Right renal pelvis (tissue), 4 donors: Measurements from ENCODE around the gene CNTN1. TPM values are rescaled to one million over a fixed set of nuclear protein-coding genes. Genes with fewer than 3 reads are reported as not detected.

ENCODE experiments used
- DNase-seq, 4 donors: peaks; one replicate each; pipeline ENCODE4 v3.0.0-alpha.2; 2013; ENCODE audit warnings: low read depth in 4 of 4, low spot score in 3 of 4, missing footprints in 1 of 4
- polyA plus RNA-seq, 4 donors: library from polyadenylated mRNA; unstranded; fragments of 120-200 nt; gene quantifications; one replicate each; pipeline ENCODE4 v1.2.1, GENCODE V29; 2013; ENCODE audit not compliant: insufficient read length in 4 of 4

Gene CNTN1
- 10 to 100 TPM; 44.6 to 64.4 (median 56.4) TPM for polyA plus RNA-seq

DNA sequence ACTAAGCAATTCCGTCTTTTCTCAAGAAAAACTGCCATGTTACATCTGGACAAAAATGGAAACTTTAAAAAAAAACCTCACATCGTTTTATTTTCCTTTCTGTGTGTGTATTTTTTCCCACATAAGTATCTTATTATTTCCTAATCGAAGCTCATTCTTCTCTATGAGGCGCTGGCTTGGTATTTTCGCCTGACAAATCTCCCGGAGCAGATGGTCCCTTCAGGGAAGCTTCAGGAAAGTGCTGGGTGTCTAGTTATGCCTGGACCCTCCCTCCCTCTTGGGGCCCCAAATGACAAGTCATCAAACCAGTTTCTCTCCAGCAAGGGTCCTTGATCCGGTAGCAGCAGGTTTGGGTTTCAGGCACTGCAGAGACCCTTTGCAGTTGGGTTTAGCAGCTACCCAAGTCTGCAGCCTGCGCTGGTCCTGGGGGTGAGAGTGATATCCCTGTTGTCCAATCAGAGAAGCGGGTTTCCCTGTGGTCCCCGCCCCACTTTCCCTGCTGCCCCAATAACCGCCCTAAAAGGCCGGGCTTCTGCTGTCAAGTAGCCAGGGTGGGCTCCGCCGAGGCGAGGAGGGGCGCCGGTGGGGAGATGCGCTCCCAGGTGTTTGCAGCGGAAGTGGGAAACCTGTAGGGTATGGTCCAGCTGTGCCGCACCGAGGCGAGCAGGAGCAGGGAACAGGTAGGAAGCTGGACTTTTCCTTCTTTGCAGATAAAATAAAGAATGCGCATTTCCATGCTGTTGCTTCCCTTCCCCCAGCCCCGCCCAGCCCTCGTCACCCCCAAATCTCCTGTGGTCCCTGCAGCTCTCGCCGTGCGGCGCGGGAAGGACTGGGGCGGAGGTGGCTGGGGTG is at the start of gene CNTN1:
CNTN1 (plus strand) TSS at position 527 of the 852 bp plus-strand sequence.
- peak; percentile 77 to 87 (median 79) for DNase-seq

DNA sequence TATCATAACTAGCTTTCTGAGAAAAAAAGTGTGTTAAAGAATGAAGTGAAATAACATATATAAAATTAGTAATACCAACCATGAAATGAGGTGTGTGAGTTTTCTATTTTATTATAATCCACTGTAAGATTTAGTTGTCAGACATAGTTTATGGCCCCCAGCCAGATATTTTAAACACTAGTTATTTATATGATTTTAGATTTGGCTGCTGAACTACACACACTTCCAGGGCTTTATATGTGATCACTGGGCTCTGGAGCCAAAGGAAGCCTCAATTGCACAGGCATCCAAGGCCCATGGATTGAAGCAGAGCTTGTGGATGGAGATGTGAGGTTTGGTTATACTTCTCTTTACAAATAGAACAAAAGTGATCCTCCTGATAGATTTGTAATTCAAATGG is 48.7 kb upstream of the CNTN1 start:
- DNase-seq = no peak

DNA sequence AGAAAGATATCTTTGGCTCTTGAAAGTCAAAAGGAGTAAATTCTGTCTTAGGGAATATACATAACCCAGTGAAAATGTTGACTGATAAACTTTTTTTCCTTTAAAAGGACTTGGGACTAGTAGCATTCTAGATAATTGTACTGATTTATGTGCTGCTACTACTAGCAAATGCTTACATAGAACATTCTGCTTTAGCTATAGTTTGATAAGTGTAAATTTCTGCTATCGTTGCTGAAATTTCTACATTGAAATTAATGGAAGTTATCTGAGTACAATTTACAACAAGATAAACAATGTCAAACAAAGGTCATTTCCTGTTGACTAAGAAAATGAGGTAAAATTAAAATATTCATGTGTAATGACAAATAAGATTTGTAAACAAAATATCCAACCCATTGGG is 48.3 kb upstream of the CNTN1 start:
- no peak for DNase-seq

DNA sequence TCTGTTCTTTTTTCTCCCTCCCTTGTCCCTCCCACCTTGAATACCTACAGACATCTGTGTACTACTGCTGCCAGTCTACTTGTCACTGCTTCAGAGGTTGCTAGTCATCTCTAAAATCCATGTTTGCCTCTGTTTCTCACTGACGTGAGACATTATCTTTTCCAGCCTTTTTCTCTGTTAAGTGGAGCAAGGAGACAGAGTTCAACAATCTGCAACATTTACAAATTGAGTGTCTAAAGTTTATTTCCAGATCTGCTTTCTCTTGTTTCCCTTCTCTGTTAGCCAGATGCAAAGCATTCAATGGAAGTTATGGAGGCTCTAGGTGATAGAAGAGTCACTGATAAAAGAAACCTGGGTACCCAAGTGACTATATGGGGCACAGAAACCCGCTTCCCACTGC is 47.5 kb upstream of the CNTN1 start:
- no peak for DNase-seq

- DNase-seq = no peak
These were observed 46.9 kb upstream of the CNTN1 start for GRCh38 chr12:40645361-40645760.

DNA sequence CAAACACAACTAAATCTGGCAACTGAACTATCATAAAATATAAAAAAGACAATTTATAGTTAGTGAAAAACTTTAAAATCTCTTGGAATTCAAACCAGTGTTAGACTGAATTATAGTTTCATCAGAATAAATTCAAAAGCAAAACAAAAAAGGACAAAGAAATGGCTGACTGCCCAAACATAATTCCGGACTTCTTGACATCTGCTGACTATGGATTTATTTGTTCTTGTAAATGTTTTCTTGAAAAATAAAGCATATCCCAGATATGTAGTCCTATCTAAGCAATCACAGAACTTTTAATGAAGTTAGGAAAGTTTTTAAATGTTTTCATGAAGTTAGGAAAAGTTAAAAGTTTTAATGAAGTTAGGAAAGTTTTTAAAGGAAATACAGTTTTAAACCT is 45.8 kb upstream of the CNTN1 start:
- DNase-seq = no peak

- DNase-seq = no peak
These were observed 45.3 kb upstream of the CNTN1 start for GRCh38 chr12:40646911-40647310.

DNA sequence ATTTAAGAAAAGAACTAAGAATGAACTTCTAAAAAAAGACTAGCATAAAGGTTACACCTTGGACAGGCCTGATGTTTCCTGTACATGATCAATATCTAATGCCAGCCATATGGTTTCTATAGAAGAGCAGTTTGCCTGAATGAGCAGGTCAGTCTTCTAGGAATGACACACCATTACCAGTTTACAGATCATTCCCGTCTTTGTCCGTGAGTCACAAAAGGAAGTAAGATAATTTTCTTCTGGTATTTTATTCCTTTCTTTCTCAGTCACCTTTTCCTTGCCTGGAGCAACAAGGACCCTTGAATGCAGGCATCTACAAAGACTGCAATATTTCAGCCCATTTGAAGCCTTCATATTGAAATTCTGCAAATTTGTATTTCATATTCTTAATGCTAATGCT is 44.6 kb upstream of the CNTN1 start:
- no peak for DNase-seq

GRCh38 chr12:40648519-40648918 is 43.7 kb upstream of the CNTN1 start:
- no peak for DNase-seq

DNA sequence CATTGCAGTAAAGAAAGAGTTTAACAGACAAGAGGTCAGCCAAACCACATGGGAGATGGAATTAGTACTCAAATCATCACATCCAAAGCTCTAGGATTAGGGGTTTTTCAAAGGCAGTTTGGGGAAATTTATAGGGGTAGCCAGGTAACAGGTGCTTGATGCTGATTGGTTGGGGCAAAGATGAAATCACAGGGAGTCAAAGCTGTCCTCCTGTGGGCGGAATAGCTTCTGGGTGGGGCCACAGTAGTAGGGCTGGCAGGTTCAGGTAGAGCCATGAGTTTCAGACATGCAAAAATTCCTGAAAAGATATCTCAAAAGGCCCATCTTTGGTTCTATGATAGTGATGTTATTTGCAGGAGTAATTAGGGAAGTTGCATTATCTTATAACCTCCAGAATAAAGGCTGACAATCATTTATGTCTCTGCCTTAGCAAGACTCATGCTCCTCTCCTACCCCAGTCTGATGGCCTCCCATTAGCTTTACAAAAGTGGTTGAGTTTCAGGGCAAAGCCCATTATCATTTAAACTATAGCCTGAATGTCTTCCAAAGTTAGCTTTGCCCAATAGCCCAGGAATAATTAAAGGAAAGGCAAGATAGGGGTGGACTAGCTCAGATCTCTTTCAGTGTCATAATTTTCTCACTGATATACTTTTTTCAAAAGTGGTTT is 42.1 kb upstream of the CNTN1 start:
- no peak for DNase-seq

DNA sequence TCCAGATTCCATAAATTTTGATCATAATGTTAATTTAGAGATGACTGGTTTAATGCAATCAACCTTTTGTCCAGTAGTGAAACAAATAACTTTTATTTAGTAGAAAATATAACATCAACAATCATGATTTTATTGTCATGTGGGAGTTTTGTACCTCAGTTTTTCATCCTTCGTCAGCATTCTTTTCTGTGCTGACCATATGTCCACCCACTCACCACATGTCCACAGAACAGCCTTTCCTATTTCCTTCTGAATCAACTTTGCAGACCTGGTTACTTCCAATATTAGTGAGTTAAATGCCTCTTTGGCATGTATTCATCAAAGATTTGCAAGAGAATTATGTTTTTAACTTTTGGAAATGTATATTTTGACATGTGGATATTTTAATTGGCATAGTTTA is 36.8 kb upstream of the CNTN1 start:
- DNase-seq = no peak

- no peak for DNase-seq
These were observed 29.9 kb upstream of the CNTN1 start for GRCh38 chr12:40662366-40662765.

GRCh38 chr12:40663781-40664180 is 28.5 kb upstream of the CNTN1 start:
- DNase-seq = no peak

- no peak for DNase-seq
These were observed 24.1 kb upstream of the CNTN1 start for GRCh38 chr12:40668099-40668529.

DNA sequence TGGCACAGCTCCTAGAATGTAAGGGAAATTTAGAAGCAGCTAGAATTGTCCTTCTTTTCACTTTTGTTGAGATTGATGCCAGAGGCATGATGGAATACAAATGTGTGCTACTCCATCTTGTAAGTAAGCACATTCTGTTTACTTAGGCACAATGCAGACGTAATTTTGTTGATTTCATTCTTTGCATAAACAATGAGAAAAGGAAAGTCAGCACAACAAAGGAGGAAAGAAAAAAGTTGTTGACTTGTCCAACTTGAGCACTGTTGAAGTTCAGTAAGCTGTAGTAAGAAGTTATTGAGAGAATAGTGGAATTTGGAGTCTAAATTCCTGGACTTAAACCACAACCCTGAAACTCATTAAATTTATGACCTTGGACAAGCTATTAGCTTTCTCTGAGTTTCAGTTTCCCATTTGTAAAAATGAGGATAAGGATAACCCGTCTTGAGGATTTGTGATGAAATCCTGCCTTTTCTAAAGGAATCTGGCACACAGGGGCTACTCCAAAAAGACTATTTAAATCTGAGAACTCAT is 19.4 kb upstream of the CNTN1 start:
- DNase-seq = peak in 3 of 4 donors; percentile 41 to 58 (median 51)

DNA sequence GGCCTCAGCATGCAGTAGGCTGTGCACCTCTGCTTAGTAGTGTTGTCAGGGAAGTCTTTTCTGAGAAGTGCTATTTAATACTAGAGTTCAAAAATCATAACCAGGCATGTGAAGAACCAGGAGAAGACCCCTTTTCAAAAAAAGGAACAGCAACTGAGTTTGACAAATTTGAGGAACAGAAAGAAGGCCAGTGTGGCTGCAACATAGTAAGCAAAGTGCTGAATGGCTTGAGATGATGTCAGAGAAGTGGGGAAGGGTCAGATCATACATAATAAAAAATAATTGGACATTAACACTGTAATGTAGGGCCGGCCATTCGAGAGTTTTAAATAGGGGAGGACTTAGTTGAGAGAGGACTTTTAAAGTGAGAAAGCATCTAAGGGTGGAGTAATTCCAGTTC is 11.1 kb upstream of the CNTN1 start:
- no peak for DNase-seq

DNA sequence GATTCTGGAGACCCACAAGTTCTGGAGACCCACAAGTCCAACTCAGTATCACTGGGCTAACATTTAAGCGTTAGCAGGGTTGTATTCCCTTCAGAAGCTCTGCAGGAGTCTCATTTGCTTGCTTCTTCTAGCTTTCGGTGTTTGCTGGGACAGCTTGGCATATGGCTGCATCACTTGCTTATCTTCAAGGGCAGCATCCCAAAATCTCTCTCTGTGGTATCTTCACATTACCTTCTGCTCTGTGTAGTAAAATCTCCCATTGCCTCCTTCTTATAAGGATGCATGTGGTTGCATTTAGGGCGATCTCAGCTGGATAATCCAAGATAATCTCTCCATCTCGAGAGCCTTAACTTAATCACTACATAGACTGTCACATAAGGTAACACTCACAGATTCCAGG is 7.3 kb upstream of the CNTN1 start:
- DNase-seq = no peak

DNA sequence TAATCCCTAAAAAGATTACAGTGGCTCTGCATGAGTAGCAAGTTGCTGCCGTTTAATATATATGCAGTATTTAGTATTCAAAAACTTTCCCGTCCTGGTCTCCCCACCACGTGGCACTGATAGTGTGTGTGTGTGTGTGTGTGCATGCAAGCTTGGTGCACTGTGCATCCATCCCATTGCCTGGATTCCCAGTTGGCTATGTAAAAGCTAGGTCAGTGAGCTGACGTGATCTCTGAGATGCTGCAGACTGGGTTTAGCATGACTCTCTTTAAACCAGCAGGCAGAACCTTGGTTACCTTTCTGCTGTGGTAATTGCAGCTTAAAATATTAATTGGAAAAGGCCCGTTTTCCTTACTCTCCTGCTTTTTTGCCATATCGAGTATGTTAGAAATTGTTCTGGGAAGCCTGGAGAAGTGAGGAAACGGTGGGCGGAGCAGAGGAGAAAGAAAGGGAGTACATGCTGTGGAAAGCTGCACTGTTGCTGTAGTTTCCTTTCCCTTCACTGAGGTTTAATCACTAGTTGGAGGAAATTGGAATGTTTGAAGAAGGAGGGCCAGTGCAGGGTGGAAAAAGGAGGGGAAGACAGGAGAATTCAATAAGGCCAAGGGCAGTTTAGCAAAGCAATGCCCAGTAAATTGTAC is 4.0 kb upstream of the CNTN1 start:
- no peak for DNase-seq

- no peak for DNase-seq
These were observed 2.7 kb upstream of the CNTN1 start for GRCh38 chr12:40689576-40689975.

DNA sequence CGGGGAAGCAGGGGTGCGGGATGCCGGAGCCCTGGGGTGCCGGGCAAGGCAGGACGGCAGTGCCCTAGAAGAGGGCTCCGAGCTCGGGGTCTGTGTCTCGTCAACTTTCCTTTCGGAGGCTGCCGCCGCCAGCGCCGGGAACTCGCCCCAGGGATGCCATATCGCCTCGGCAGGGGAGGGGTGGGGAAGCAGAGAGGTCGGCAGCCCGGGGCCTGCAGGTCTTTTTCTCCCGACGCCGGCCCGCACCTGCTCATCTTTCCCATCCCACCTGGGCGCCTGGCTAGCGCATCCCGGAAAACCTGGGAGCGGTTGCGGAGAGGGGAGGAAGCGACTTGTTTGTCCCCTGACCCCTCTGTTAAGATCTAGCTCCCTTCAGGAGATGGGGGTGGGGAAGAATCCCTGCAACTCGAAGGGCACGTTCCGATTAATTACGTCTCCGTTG is 547 bp downstream of the CNTN1 start:
- DNase-seq = no peak

DNA sequence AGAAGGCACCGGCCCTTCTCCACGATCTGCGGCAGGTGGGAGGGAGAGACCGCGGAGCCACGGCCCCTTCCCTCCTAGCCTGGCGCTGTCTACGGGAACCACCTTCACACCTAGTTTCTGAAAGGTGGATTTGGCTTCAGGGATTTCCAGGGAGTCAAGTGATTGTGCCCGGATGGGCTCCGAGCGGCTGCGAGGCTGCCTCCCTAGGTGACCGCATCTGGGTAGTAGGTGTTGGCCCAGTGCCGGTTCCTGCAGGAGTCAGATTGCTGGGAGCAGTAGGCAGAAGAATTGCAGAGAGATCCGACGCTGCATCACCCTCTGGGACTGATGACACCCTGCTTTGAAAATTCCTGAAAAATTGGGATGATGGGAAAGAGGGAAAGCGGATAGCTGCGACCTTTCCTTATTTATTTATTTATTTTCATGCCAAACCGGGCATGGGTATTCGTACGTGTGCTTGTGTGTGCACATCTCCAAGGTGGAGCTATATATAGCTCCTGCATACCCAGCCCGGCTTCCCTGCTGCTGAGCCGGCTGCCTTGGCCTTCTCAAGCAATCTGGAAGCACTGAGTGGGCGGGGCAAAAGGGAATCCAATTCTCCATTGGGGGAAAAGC is 1.1 kb downstream of the CNTN1 start:
- DNase-seq = no peak
